ENCODE results near the gene ATN1.

The ATN1 gene

DNA sequence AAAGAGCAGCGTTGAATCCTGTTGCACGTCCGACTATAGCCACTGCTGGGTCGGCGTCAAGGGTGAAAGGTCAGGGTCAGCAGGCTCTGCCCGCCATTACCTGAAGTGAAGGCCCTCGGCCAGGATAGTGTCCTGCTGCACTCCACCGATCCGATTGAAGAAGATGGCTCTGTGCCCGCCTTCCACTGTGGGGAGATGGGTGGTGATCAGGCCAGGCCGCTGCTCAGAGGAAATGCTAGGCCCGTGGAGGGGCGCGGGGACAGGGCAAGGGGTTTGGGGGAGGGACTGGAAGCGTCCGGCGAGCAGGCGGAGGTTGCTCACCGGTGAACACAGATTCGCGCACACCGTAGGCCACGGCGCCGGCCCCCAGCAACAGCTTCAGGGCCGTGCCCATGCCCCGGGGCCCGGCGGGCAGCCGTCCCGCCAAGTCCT is 42.4 kb downstream of the ATN1 start:
- peaks cover 36% of the 10 kb centered on the region for H3K36me3 ChIP-seq (ENCODE audit: control insufficient read depth, insufficient read depth, low read length)
- H3K4me3 ChIP-seq (replicated peaks; ENCODE audit: low read depth, low read length): peak overlapping the region; percentile 97
- DNase-seq (ENCODE audit: extremely low read depth, insufficient read length): no peak
- TF ChIP-seq, protein P1, sequence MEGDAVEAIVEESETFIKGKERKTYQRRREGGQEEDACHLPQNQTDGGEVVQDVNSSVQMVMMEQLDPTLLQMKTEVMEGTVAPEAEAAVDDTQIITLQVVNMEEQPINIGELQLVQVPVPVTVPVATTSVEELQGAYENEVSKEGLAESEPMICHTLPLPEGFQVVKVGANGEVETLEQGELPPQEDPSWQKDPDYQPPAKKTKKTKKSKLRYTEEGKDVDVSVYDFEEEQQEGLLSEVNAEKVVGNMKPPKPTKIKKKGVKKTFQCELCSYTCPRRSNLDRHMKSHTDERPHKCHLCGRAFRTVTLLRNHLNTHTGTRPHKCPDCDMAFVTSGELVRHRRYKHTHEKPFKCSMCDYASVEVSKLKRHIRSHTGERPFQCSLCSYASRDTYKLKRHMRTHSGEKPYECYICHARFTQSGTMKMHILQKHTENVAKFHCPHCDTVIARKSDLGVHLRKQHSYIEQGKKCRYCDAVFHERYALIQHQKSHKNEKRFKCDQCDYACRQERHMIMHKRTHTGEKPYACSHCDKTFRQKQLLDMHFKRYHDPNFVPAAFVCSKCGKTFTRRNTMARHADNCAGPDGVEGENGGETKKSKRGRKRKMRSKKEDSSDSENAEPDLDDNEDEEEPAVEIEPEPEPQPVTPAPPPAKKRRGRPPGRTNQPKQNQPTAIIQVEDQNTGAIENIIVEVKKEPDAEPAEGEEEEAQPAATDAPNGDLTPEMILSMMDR (IDR thresholded peaks at IDR 0.05; ENCODE audit: insufficient read depth, low read length, poor library complexity, severe bottlenecking): no peak
- no peaks in the 10 kb centered on the region for H3K27me3 ChIP-seq (replicated peaks; ENCODE audit: control insufficient read depth, insufficient read depth, low read length)

- no peak for DNase-seq (ENCODE audit: extremely low read depth, insufficient read length)
- no peak overlapping the region for H3K4me3 ChIP-seq (replicated peaks; ENCODE audit: low read depth, low read length)
- TF ChIP-seq, protein P1 (IDR thresholded peaks at IDR 0.05; ENCODE audit: insufficient read depth, low read length, poor library complexity, severe bottlenecking): no peak
- H3K27me3 ChIP-seq (replicated peaks; ENCODE audit: control insufficient read depth, insufficient read depth, low read length): no peaks in the 10 kb centered on the region
- peaks cover 36% of the 10 kb centered on the region for H3K36me3 ChIP-seq (ENCODE audit: control insufficient read depth, insufficient read depth, low read length)
Measured at GRCh38 chr12:6974180-6974579, 46.4 kb downstream of the ATN1 start.

DNA sequence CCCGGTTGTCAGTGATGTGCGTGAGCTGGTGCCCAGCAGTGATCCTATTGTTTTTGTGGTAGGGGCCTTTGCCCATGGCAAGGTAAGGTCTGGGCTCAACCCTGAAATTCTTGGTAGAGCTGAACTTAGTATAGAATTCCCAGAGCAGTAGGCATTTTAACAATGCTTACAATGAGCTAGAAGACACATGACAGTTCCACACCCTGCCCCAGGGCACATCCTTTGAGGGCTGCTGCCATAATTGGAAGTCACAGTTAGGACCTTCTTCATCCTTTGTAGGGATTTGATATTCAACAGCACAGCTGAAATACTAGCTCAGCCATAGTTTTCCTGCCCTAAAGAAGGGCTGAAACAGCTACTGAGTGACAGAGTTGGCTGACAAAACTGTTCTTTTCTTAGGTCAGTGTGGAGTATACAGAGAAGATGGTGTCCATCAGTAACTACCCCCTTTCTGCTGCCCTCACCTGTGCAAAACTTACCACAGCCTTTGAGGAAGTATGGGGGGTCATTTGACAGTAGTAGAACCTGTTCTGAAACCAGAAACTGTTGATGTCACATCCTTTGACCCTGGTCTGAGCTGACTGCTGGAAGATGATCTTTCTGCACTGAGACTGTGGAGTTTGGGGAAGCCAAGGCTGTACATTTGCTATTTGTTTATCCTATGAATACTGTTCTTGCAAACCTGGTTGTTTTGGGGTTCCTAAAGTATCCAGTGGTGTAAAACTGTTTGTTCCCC is 47.7 kb downstream of the ATN1 start:
- no peak for DNase-seq (ENCODE audit: extremely low read depth, insufficient read length)
- peaks cover 43% of the 10 kb centered on the region for H3K36me3 ChIP-seq (ENCODE audit: control insufficient read depth, insufficient read depth, low read length)
- TF ChIP-seq, protein P1 (IDR thresholded peaks at IDR 0.05; ENCODE audit: insufficient read depth, low read length, poor library complexity, severe bottlenecking): no peak
- H3K4me3 ChIP-seq (replicated peaks; ENCODE audit: low read depth, low read length): no peak overlapping the region
- H3K27me3 ChIP-seq (replicated peaks; ENCODE audit: control insufficient read depth, insufficient read depth, low read length): no peaks in the 10 kb centered on the region

- peaks cover 51% of the 10 kb centered on the region for H3K36me3 ChIP-seq (ENCODE audit: control insufficient read depth, insufficient read depth, low read length)
- no peak for DNase-seq (ENCODE audit: extremely low read depth, insufficient read length)
- H3K27me3 ChIP-seq (replicated peaks; ENCODE audit: control insufficient read depth, insufficient read depth, low read length): no peaks in the 10 kb centered on the region
- TF ChIP-seq, protein P1 (IDR thresholded peaks at IDR 0.05; ENCODE audit: insufficient read depth, low read length, poor library complexity, severe bottlenecking): no peak
- H3K4me3 ChIP-seq (replicated peaks; ENCODE audit: low read depth, low read length): no peak overlapping the region
Measured at GRCh38 chr12:6977653-6978052, 49.9 kb downstream of the ATN1 start.

- Histone ChIP-seq H3K4me3 (replicated peaks; ENCODE audit: low read depth, low read length) (no peak overlapping the region), H3K27me3 (replicated peaks; ENCODE audit: control insufficient read depth, insufficient read depth, low read length) (no peaks in the 10 kb centered on the region), H3K36me3 (ENCODE audit: control insufficient read depth, insufficient read depth, low read length) (peaks cover 49% of the 10 kb centered on the region)
- TF ChIP-seq, protein P1 (IDR thresholded peaks at IDR 0.05; ENCODE audit: insufficient read depth, low read length, poor library complexity, severe bottlenecking): no peak
- DNase-seq (ENCODE audit: extremely low read depth, insufficient read length): no peak
Measured at GRCh38 chr12:6978188-6978587, 50.4 kb downstream of the ATN1 start.
